Keratinocyte (primary cell): ENCODE data around the gene RNASEH2B. TPM values are rescaled to one million over a fixed set of nuclear protein-coding genes. Genes with fewer than 3 reads are reported as not detected.

ENCODE experiments used
- DNase-seq: peaks from one replicate; pipeline ENCODE4 v3.0.0-alpha.2; 2011; ENCODE audit warnings: low read depth, missing footprints, low spot score
- FAIRE-seq: peaks from 2 replicates; lab custom pipeline; 2011; peaks lifted over from hg19 to GRCh38; lab: Jason Lieb, UNC
- H2AFZ ChIP-seq: 2 replicates; pipeline ENCODE4 v1.6.0; 2012; ENCODE audit warnings: low read length, control low read depth, inconsistent platforms; ENCODE audit not compliant: control insufficient read depth
- H3K27ac ChIP-seq: 2 replicates; pipeline ENCODE4 v1.5.1; 2011; ENCODE audit warnings: low read length; ENCODE audit not compliant: control insufficient read depth, insufficient read depth
- H3K27me3 ChIP-seq: 3 replicates; pipeline ENCODE4 v1.6.0; 2011; ENCODE audit warnings: low read length; ENCODE audit not compliant: control insufficient read depth, insufficient read depth; ENCODE audit errors: extremely low read depth
- H3K36me3 ChIP-seq, 2 experiments: 2 replicates in 1 of 2; 3 replicates in 1 of 2; pipeline ENCODE4 v1.5.1; 2011; ENCODE audit warnings: low read length in 2 of 2, mild to moderate bottlenecking in 1 of 2; ENCODE audit not compliant: control insufficient read depth in 2 of 2, insufficient read depth in 2 of 2; ENCODE audit errors: extremely low read depth in 1 of 2
- H3K4me1 ChIP-seq: 3 replicates; pipeline ENCODE4 v1.5.1; 2011; ENCODE audit warnings: low read length; ENCODE audit not compliant: control insufficient read depth, insufficient read depth; ENCODE audit errors: extremely low read depth
- H3K4me2 ChIP-seq: 3 replicates; pipeline ENCODE4 v1.6.0; 2011; ENCODE audit warnings: low read depth, low read length; ENCODE audit not compliant: control insufficient read depth, insufficient read depth; ENCODE audit errors: extremely low read depth
- H3K4me3 ChIP-seq, 3 experiments: fragments of 200-600 bp in 1 of 3; sonication (generic) in 1 of 3; 2 replicates in 2 of 3; 3 replicates in 1 of 3; pipeline ENCODE4 v1.5.1; 2011 to 2016; ENCODE audit warnings: low read length in 3 of 3, mild to moderate bottlenecking in 3 of 3, control low read depth in 2 of 3, inconsistent platforms in 1 of 3, low read depth in 1 of 3, mixed read lengths in 1 of 3, mixed run types in 1 of 3, moderate library complexity in 1 of 3; ENCODE audit not compliant: control insufficient read depth in 2 of 3, insufficient read depth in 2 of 3; ENCODE audit errors: extremely low read depth in 1 of 3
- H3K79me2 ChIP-seq: 2 replicates; pipeline ENCODE4 v1.6.0; 2012; ENCODE audit warnings: low read length; ENCODE audit not compliant: control insufficient read depth, insufficient read depth
- H3K9ac ChIP-seq: 3 replicates; pipeline ENCODE4 v1.6.0; 2011; ENCODE audit warnings: low read length; ENCODE audit not compliant: control insufficient read depth, insufficient read depth; ENCODE audit errors: extremely low read depth
- H3K9me1 ChIP-seq: 3 replicates; pipeline ENCODE4 v1.6.0; 2011; ENCODE audit warnings: low read length; ENCODE audit not compliant: control insufficient read depth, insufficient read depth; ENCODE audit errors: extremely low read depth
- H3K9me3 ChIP-seq: 2 replicates; pipeline ENCODE4 v1.5.1; 2012; ENCODE audit warnings: low read depth, low read length; ENCODE audit not compliant: control insufficient read depth
- H4K20me1 ChIP-seq: 3 replicates; pipeline ENCODE4 v1.6.0; 2011; ENCODE audit warnings: low read length; ENCODE audit not compliant: control insufficient read depth, insufficient read depth; ENCODE audit errors: extremely low read depth
- EZH2 ChIP-seq: IDR thresholded peaks from one replicate; pipeline ENCODE4 v1.6.1; 2012; ENCODE audit warnings: inconsistent platforms, mild to moderate bottlenecking, low read length, moderate library complexity
- dilution Hi-C: fragments of 300-500 bp; cut with MboI; formaldehyde crosslinking; loops from one replicate; pipeline ENCODE4 v1.7.0; 2020; ENCODE audit warnings: low sequenced_read_pairs; ENCODE audit not compliant: extremely low pct_ligation_motif_present
- polyA plus RNA-seq, 5 experiments: library from polyadenylated mRNA; depleted of rRNA in 3 of 5; stranded (reverse) in 3 of 5; stranded (forward) in 1 of 5; unstranded in 1 of 5; fragments of >200 nt; gene quantifications; 1 replicate in 1 of 5; 2 replicates in 3 of 5; 3 replicates in 1 of 5; pipeline versions ENCODE4 v1.2.1 to v1.2.3, GENCODE V29; 2011 to 2012; ENCODE audit warnings: missing spikeins in 2 of 5, low read depth in 1 of 5, low replicate concordance in 1 of 5
- TF ChIP-seq, protein P1 (sequence below), 3 experiments: IDR thresholded peaks in 1 of 3; conservative IDR thresholded peaks in 1 of 3; optimal IDR thresholded peaks in 1 of 3; 2 replicates in 2 of 3; 3 replicates in 1 of 3; pipeline versions ENCODE3 to v1.5.1; 2011; ENCODE audit warnings: low read length in 3 of 3, mild to moderate bottlenecking in 3 of 3, moderate library complexity in 2 of 3, control low read depth in 1 of 3, inconsistent platforms in 1 of 3; ENCODE audit not compliant: insufficient read depth in 2 of 3; ENCODE audit errors: extremely low read depth in 1 of 3

RNASEH2B gene
- polyA plus RNA-seq, 1 donor (not counting 4 experiments of a cell fraction or from before 2014, with no cell fraction given), result 26.1 TPM

DNA sequence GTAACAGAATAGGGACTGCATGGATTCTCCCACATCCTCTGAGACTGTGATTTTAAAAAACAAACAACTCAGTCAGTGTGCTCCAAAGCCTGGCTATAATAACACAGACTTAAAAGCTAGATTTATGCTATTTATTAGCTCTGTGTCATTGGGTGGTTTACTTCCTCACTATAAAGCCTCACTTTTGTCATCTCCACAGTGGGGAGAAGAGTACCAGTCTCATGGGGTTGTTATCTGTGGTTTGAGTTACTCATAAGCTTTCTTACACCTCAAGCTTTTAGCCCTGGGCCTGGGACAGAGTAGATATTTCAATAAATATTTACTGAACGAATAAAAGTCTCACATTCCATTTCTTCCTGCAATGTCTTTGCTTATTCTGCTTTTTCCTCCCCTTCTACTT, 5.3 kb downstream of the RNASEH2B start:
- Histone ChIP-seq H3K27ac (no peak overlapping the region), H3K27me3 (no peaks in the 10 kb centered on the region), H3K4me2 (no peak overlapping the region), H3K4me1 (peaks cover 19% of the 10 kb centered on the region), H3K9me3 (no peaks in the 10 kb centered on the region), H3K9ac (no peak overlapping the region), H2AFZ (no peak overlapping the region), H4K20me1 (no peaks in the 10 kb centered on the region), H3K79me2 (peaks cover 27% of the 10 kb centered on the region), H3K9me1 (peaks cover 2% of the 10 kb centered on the region), H3K4me3 (no peak overlapping the region), H3K36me3 (no peaks in the 10 kb centered on the region)
- TF ChIP-seq, protein P1, sequence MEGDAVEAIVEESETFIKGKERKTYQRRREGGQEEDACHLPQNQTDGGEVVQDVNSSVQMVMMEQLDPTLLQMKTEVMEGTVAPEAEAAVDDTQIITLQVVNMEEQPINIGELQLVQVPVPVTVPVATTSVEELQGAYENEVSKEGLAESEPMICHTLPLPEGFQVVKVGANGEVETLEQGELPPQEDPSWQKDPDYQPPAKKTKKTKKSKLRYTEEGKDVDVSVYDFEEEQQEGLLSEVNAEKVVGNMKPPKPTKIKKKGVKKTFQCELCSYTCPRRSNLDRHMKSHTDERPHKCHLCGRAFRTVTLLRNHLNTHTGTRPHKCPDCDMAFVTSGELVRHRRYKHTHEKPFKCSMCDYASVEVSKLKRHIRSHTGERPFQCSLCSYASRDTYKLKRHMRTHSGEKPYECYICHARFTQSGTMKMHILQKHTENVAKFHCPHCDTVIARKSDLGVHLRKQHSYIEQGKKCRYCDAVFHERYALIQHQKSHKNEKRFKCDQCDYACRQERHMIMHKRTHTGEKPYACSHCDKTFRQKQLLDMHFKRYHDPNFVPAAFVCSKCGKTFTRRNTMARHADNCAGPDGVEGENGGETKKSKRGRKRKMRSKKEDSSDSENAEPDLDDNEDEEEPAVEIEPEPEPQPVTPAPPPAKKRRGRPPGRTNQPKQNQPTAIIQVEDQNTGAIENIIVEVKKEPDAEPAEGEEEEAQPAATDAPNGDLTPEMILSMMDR (optimal IDR thresholded peaks at IDR 0.05 in 1 of 3, IDR thresholded peaks at IDR 0.05 in 1 of 3, conservative IDR thresholded peaks at IDR 0.05 in 1 of 3; ENCODE audit: extremely low read depth in 1 of 3, insufficient read depth in 2 of 3, low read length in 3 of 3), result no peak
- TF ChIP-seq EZH2, result no peak
- FAIRE-seq, result no peak
- dilution Hi-C loops, result no loop called here
- no peak for DNase-seq

DNA sequence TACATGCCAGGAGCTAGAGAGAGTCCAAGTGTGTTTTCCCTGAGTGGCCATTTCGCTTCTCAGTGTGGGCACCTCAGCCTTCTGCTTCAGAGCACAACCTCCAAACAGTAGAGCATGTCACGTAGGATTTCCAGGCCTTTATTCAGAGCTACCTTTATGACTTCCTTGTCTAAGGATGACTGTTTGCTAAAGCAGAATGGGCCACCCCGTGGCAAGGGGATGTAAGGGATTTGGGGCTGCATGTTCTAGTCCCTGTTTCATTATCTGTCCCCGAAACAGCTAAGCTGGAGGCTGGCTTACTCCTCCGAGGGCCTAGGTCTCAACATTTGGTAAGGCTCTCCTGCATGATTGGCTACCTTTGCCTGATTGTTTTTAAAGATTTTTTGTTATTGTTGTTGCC, 6.0 kb downstream of the RNASEH2B start:
- Histone ChIP-seq H4K20me1 (no peaks in the 10 kb centered on the region), H3K4me2 (no peak overlapping the region), H3K4me3 (no peak overlapping the region), H3K9me3 (no peaks in the 10 kb centered on the region), H3K9ac (no peak overlapping the region), H3K4me1 (peaks cover 17% of the 10 kb centered on the region), H3K27ac (no peak overlapping the region), H3K27me3 (no peaks in the 10 kb centered on the region), H3K36me3 (no peaks in the 10 kb centered on the region), H2AFZ (no peak overlapping the region), H3K9me1 (peaks cover 2% of the 10 kb centered on the region), H3K79me2 (peaks cover 24% of the 10 kb centered on the region)
- dilution Hi-C loops, result no loop called here
- DNase-seq (no peak), FAIRE-seq (no peak)
- no peak for TF ChIP-seq EZH2
- TF ChIP-seq, protein P1 (optimal IDR thresholded peaks at IDR 0.05 in 1 of 3, IDR thresholded peaks at IDR 0.05 in 1 of 3, conservative IDR thresholded peaks at IDR 0.05 in 1 of 3; ENCODE audit: extremely low read depth in 1 of 3, insufficient read depth in 2 of 3, low read length in 3 of 3), result no peak
